Esophagus squamous epithelium (tissue), 4 donors: Measurements from ENCODE around the gene OR8S1.

ENCODE experiments used
- POLR2A ChIP-seq, 4 donors: fragments of 450-650 bp; IDR thresholded peaks; one replicate each; pipeline ENCODE4 v1.6.1; 2017; ENCODE audit warnings: antibody characterized with exemption in 4 of 4, mild to moderate bottlenecking in 4 of 4, moderate library complexity in 3 of 4
- TF ChIP-seq, protein P1 (sequence below), 6 experiments: fragments of 450-650 bp in 4 of 6; fragments of 200-600 bp in 2 of 6; sonication (generic) in 2 of 6; IDR thresholded peaks; one replicate each; pipeline ENCODE4 v1.5.1; 2016 to 2019; ENCODE audit warnings: antibody characterized with exemption in 6 of 6, mild to moderate bottlenecking in 4 of 6, moderate library complexity in 4 of 6

GRCh38 chr12:48514728-48515127 is 10.7 kb upstream of the OR8S1 start:
- TF ChIP-seq, protein P1, sequence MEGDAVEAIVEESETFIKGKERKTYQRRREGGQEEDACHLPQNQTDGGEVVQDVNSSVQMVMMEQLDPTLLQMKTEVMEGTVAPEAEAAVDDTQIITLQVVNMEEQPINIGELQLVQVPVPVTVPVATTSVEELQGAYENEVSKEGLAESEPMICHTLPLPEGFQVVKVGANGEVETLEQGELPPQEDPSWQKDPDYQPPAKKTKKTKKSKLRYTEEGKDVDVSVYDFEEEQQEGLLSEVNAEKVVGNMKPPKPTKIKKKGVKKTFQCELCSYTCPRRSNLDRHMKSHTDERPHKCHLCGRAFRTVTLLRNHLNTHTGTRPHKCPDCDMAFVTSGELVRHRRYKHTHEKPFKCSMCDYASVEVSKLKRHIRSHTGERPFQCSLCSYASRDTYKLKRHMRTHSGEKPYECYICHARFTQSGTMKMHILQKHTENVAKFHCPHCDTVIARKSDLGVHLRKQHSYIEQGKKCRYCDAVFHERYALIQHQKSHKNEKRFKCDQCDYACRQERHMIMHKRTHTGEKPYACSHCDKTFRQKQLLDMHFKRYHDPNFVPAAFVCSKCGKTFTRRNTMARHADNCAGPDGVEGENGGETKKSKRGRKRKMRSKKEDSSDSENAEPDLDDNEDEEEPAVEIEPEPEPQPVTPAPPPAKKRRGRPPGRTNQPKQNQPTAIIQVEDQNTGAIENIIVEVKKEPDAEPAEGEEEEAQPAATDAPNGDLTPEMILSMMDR (IDR thresholded peaks at IDR 0.05): no peak
- TF ChIP-seq POLR2A (IDR thresholded peaks at IDR 0.05): no peak
